Neural cell (in vitro differentiated cells): Measurements from ENCODE around the gene PHTF2. TPM values are rescaled to one million over a fixed set of nuclear protein-coding genes. Genes with fewer than 3 reads are reported as not detected.

ENCODE experiments used
- H2AFZ ChIP-seq: fragments of 200-600, 300-800 bp; sonication (generic), shearing (Covaris generic); 2 replicates; pipeline ENCODE4 v1.6.0; 2014; ENCODE audit warnings: low read depth, mild to moderate bottlenecking, antibody characterized with exemption, low read length, moderate library complexity
- H3F3A ChIP-seq: fragments of 200-600 bp; shearing (Covaris generic); 2 replicates; pipeline ENCODE4 v1.6.1; 2016; ENCODE audit warnings: mild to moderate bottlenecking, moderate library complexity, mixed read lengths, antibody characterized with exemption, low read length; ENCODE audit not compliant: insufficient read depth, poor library complexity, severe bottlenecking
- H3K27ac ChIP-seq: fragments of 200-600, 300-800 bp; sonication (generic), shearing (Covaris generic); 2 replicates; pipeline ENCODE4 v1.5.1; 2014; ENCODE audit warnings: mild to moderate bottlenecking, low read length, moderate library complexity
- H3K27me3 ChIP-seq: fragments of 300-800, 200-600 bp; sonication (generic), shearing (Covaris generic); 2 replicates; pipeline ENCODE4 v1.6.0; 2014; ENCODE audit warnings: mild to moderate bottlenecking, low read depth, low read length, moderate library complexity; ENCODE audit not compliant: insufficient read depth
- H3K36me3 ChIP-seq: fragments of 300-800, 200-600 bp; sonication (generic), shearing (Covaris generic); 2 replicates; pipeline ENCODE4 v1.5.1; 2014; ENCODE audit warnings: mild to moderate bottlenecking, antibody characterized with exemption, low read length, moderate library complexity; ENCODE audit not compliant: insufficient read depth
- H3K4me2 ChIP-seq: fragments of 300-800, 200-600 bp; sonication (generic), shearing (Covaris generic); 2 replicates; pipeline ENCODE4 v1.6.0; 2014; ENCODE audit warnings: mild to moderate bottlenecking, low read length
- H3K4me3 ChIP-seq: fragments of 300-800, 200-600 bp; sonication (generic), shearing (Covaris generic); 2 replicates; pipeline ENCODE4 v1.5.1; 2014; ENCODE audit warnings: mild to moderate bottlenecking, low read length, moderate library complexity
- H3K79me2 ChIP-seq: fragments of 200-600 bp; shearing (Covaris generic); replicated peaks from 2 replicates; pipeline ENCODE4 v1.6.0; 2014; ENCODE audit warnings: mild to moderate bottlenecking, low read length, moderate library complexity; ENCODE audit not compliant: insufficient read depth
- H3K9ac ChIP-seq: fragments of 300-800, 200-600 bp; sonication (generic), shearing (Covaris generic); 2 replicates; pipeline ENCODE4 v1.6.1; 2016; ENCODE audit warnings: mild to moderate bottlenecking, low read length, mixed read lengths
- H3K9me2 ChIP-seq: fragments of 200-600 bp; shearing (Covaris generic); 2 replicates; pipeline ENCODE4 v1.6.1; 2016; ENCODE audit warnings: mild to moderate bottlenecking, low read length, mixed read lengths; ENCODE audit not compliant: insufficient read depth
- H3K9me3 ChIP-seq: fragments of 200-600, 300-800 bp; sonication (generic), shearing (Covaris generic); 2 replicates; pipeline ENCODE4 v1.6.1; 2016; ENCODE audit warnings: mild to moderate bottlenecking, mixed run types, low read length, moderate library complexity, mixed read lengths
- H4K20me1 ChIP-seq: fragments of 200-600 bp; shearing (Covaris generic); 2 replicates; pipeline ENCODE4 v1.6.1; 2016; ENCODE audit warnings: mild to moderate bottlenecking, mixed run types; ENCODE audit not compliant: insufficient read depth
- EP300 ChIP-seq: fragments of 450-650 bp; conservative IDR thresholded peaks from 2 replicates; pipeline ENCODE4 v1.6.1; 2014; ENCODE audit warnings: antibody characterized with exemption, mild to moderate bottlenecking, moderate library complexity; ENCODE audit not compliant: poor library complexity, severe bottlenecking
- EZH2 ChIP-seq: fragments of 200-600, 300-800 bp; shearing (Covaris generic), sonication (generic); IDR thresholded peaks from 2 replicates; pipeline ENCODE4 v1.6.1; 2014; ENCODE audit warnings: antibody characterized with exemption, low read length, borderline replicate concordance, mild to moderate bottlenecking; ENCODE audit not compliant: insufficient read depth, poor library complexity, severe bottlenecking
- MXI1 ChIP-seq: fragments of 450-650 bp; conservative IDR thresholded peaks from 2 replicates; pipeline ENCODE4 v1.6.1; 2014; ENCODE audit warnings: antibody characterized with exemption, mild to moderate bottlenecking; ENCODE audit not compliant: poor library complexity, severe bottlenecking
- POLR2AphosphoS5 ChIP-seq: IDR thresholded peaks from 2 replicates; pipeline ENCODE4 v1.6.1; 2012
- RAD21 ChIP-seq: fragments of 450-650 bp; conservative IDR thresholded peaks from 2 replicates; pipeline ENCODE4 v1.6.1; 2014; ENCODE audit warnings: antibody characterized with exemption, mild to moderate bottlenecking, moderate library complexity
- REST ChIP-seq: IDR thresholded peaks from 2 replicates; pipeline ENCODE4 v1.6.1; 2012; ENCODE audit warnings: borderline replicate concordance
- SMC3 ChIP-seq: fragments of 450-650 bp; conservative IDR thresholded peaks from 2 replicates; pipeline ENCODE4 v1.6.1; 2014; ENCODE audit warnings: antibody characterized with exemption, mild to moderate bottlenecking, moderate library complexity; ENCODE audit not compliant: poor library complexity
- TAF1 ChIP-seq: IDR thresholded peaks from 2 replicates; pipeline ENCODE4 v1.6.1; 2012; ENCODE audit warnings: low read depth
- polyA minus RNA-seq: library from RNA; depleted of rRNA, polyadenylated mRNA; stranded (reverse); fragments of >200 nt; gene quantifications from 2 replicates; pipeline ENCODE4 v1.2.3, GENCODE V29; 2014
- polyA plus RNA-seq: library from polyadenylated mRNA; depleted of rRNA; stranded (reverse); fragments of >200 nt; gene quantifications from 2 replicates; pipeline ENCODE4 v1.2.3, GENCODE V29; 2014
- TF ChIP-seq, protein P1 (sequence below): fragments of 450-650 bp; IDR thresholded peaks from 2 replicates; pipeline ENCODE4 v1.5.1; 2014; ENCODE audit warnings: antibody characterized with exemption, mild to moderate bottlenecking, moderate library complexity; ENCODE audit not compliant: poor library complexity, severe bottlenecking

Gene PHTF2
- polyA plus RNA-seq (32.2 and 34.4 TPM in 2 replicates), polyA minus RNA-seq (59.4 and 73.0 TPM in 2 replicates)

DNA sequence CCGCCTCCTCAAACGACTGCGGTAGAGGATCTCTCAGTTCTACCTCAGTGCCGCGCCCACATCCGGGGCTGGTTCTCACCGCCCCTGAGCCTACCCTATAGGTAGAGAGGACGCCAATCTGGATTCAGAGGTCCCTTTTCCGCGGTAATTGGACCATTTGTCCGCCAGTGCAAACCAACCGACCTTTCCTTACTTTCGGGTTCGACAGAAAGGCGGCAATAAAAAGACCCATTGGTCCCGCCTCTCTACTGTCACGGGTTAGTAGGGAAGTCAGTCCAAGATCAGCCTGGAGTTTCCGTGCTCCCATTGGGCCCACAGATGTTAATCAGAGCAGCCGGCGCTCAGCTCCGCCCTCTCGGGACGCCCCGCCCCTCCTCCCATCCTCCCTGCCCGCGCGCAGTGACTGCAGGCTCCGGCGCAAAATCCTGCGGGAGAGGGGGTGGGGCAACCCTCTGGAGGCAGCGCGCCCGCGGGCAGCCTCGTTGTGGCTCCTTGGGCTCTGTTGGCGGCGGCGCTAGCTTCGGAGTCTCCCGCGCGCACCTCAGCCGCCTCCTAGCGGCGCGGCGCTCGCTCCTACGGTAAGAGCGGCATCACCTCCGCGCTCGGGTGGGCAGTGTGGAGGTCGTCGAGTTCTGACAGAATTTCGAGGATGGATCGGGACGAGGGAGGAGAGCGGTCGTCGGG, at the start of gene PHTF2, which contains the start of gene TMEM60:
PHTF2 (plus strand) TSS at position 380 of the 684 bp plus-strand sequence.
TMEM60 (minus strand) TSS at position 41 of the 684 bp plus-strand sequence. CDS start 4,061 bp downstream, outside the sequence.
- H4K20me1 ChIP-seq = no peaks in the 10 kb centered on the region
- H3K27me3 ChIP-seq = no peaks in the 10 kb centered on the region
- peaks cover 7% of the 10 kb centered on the region for H3F3A ChIP-seq
- H3K9ac ChIP-seq = peak within 1 kb of the TSS; percentile 90
- no peaks in the 10 kb centered on the region for H3K9me2 ChIP-seq
- peak within 1 kb of the TSS; percentile 81 for H3K4me2 ChIP-seq
- H2AFZ ChIP-seq = peak within 1 kb of the TSS; percentile 83
- peak within 1 kb of the TSS; percentile 91 for H3K27ac ChIP-seq
- H3K4me3 ChIP-seq = peak within 1 kb of the TSS; percentile 77
- TF ChIP-seq POLR2AphosphoS5 (peak; percentile 88), TAF1 (peak; percentile 91), EZH2 (no peak), MXI1 (no peak), EP300 (peak; percentile 64), REST (peak; percentile 76), SMC3 (peak; percentile 72), RAD21 (peak; percentile 71)
- TF ChIP-seq, protein P1, sequence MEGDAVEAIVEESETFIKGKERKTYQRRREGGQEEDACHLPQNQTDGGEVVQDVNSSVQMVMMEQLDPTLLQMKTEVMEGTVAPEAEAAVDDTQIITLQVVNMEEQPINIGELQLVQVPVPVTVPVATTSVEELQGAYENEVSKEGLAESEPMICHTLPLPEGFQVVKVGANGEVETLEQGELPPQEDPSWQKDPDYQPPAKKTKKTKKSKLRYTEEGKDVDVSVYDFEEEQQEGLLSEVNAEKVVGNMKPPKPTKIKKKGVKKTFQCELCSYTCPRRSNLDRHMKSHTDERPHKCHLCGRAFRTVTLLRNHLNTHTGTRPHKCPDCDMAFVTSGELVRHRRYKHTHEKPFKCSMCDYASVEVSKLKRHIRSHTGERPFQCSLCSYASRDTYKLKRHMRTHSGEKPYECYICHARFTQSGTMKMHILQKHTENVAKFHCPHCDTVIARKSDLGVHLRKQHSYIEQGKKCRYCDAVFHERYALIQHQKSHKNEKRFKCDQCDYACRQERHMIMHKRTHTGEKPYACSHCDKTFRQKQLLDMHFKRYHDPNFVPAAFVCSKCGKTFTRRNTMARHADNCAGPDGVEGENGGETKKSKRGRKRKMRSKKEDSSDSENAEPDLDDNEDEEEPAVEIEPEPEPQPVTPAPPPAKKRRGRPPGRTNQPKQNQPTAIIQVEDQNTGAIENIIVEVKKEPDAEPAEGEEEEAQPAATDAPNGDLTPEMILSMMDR = peak; percentile 83
- no peaks in the 10 kb centered on the region for H3K36me3 ChIP-seq
- H3K79me2 ChIP-seq = peaks cover 51% of the 10 kb centered on the region
- no peaks in the 10 kb centered on the region for H3K9me3 ChIP-seq

GRCh38 chr7:77752016-77752415, 46.6 kb upstream of the PHTF2 start:
- no peak overlapping the region for H2AFZ ChIP-seq
- H3K9ac ChIP-seq = no peak overlapping the region
- H3K27me3 ChIP-seq = no peaks in the 10 kb centered on the region
- H3K9me3 ChIP-seq = no peaks in the 10 kb centered on the region
- no peaks in the 10 kb centered on the region for H3K9me2 ChIP-seq
- no peaks in the 10 kb centered on the region for H4K20me1 ChIP-seq
- H3K79me2 ChIP-seq = peaks cover 7% of the 10 kb centered on the region
- H3F3A ChIP-seq = no peaks in the 10 kb centered on the region
- no peak overlapping the region for H3K4me3 ChIP-seq
- H3K36me3 ChIP-seq = peaks cover 9% of the 10 kb centered on the region
- H3K4me2 ChIP-seq = no peak overlapping the region
- H3K27ac ChIP-seq = no peak overlapping the region
- no peak for TF ChIP-seq RAD21
- TF ChIP-seq MXI1 = no peak
- no peak for TF ChIP-seq REST
- TF ChIP-seq POLR2AphosphoS5 = no peak
- TF ChIP-seq SMC3 = no peak
